Astrocyte of the spinal cord (primary cell): ENCODE data around the gene STK11.

Experiments used
- DNase-seq: peaks from one replicate; pipeline ENCODE4 v3.0.0; 2011; ENCODE audit warnings: low read depth, low spot score
- H3K4me3 ChIP-seq: 2 replicates; pipeline ENCODE4 v1.5.1; 2011; ENCODE audit warnings: low read depth, mild to moderate bottlenecking, low read length, moderate library complexity
- in situ Hi-C: cut with HindIII; loops from 2 replicates; pipeline ENCODE4 v1.10.0; 2017; ENCODE audit warnings: low sequenced_read_pairs
- TF ChIP-seq, protein P1 (sequence below): IDR thresholded peaks from 2 replicates; pipeline ENCODE4 v1.5.1; 2012; ENCODE audit warnings: low read depth, mild to moderate bottlenecking, low read length, inconsistent platforms

STK11 gene

DNA sequence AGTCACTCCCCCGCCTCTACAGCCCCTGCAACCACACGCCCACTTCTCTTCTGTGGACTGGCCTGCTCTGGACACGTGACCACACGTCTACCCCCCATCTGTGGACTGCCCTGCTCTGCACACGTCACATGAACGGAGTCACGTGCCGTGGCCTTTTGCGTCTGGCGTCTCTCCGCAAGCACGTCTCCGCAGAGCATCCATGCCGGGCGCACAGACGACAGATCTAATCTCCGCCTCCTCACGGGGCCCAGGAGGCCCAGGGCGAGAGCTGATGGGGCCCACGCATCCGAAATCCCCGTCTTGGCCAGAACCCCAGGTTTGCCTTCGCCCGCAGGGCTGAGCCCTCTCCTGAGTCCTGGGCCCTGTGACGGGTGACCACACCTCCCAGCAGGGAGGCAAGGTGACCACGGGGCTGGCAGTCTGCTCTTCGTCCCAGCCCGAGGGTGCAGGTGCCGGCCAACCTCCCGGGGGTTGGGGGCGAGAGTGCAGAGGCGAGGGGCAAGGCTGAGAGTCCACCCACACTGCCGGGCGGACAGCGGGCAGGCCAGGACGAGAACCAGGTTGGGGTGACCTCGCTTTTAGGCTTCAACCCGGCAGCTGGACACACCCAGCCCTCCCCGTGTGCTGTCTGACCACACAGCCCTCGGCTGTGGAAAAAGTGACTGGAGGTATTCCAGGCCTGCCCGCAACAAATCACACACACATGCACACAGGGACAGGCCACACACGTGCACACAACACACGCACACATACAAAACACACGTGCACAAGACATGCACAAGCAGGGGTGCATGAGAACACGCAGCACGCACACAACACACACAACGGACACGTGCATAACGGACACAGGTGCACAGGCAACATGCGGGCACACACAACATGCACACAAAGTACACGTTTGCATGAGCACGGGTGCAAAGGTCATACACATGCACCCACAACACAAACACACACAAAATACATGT is 35.4 kb upstream of the STK11 start:
- DNase-seq = peak; percentile 29
- TF ChIP-seq, protein P1, sequence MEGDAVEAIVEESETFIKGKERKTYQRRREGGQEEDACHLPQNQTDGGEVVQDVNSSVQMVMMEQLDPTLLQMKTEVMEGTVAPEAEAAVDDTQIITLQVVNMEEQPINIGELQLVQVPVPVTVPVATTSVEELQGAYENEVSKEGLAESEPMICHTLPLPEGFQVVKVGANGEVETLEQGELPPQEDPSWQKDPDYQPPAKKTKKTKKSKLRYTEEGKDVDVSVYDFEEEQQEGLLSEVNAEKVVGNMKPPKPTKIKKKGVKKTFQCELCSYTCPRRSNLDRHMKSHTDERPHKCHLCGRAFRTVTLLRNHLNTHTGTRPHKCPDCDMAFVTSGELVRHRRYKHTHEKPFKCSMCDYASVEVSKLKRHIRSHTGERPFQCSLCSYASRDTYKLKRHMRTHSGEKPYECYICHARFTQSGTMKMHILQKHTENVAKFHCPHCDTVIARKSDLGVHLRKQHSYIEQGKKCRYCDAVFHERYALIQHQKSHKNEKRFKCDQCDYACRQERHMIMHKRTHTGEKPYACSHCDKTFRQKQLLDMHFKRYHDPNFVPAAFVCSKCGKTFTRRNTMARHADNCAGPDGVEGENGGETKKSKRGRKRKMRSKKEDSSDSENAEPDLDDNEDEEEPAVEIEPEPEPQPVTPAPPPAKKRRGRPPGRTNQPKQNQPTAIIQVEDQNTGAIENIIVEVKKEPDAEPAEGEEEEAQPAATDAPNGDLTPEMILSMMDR = no peak
- H3K4me3 ChIP-seq = no peak overlapping the region
- in situ Hi-C loops = no loop called here

DNA sequence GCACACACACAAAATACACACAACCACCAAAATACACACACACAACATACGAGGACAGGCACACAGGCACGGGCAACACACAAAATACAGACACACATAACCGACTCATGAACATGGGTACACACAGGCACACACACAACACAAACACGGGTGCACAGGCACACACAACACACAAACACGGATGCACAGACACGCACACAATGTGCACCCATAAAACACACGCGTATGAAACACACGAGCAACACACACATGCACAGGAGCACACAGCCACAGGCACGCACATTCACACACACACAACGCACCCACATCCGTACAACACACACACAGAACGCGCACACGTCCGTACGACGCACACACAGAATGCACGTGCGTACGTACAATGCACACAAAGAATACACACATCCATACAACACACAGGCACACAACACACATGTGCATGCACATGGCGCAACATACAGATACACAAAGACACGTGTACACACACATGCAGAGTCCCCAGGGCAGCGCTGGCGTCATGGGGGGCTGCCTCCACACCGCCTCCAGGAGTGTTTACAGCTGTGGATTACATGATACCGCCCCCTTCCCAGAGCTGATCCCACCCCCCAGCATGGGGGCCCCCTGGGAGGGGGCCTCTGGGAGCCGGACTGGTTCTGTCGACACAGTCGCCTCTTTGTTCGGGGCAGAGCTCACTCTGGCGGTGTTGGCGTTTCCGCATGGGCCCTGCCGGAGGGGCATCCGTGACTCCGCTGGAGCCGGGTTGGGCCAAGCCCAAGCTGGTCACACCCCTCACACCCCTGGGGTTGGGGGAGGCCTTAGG is 34.4 kb upstream of the STK11 start:
- no peak for DNase-seq
- TF ChIP-seq, protein P1 = no peak
- no peak overlapping the region for H3K4me3 ChIP-seq
- in situ Hi-C loops = no loop called here

DNA sequence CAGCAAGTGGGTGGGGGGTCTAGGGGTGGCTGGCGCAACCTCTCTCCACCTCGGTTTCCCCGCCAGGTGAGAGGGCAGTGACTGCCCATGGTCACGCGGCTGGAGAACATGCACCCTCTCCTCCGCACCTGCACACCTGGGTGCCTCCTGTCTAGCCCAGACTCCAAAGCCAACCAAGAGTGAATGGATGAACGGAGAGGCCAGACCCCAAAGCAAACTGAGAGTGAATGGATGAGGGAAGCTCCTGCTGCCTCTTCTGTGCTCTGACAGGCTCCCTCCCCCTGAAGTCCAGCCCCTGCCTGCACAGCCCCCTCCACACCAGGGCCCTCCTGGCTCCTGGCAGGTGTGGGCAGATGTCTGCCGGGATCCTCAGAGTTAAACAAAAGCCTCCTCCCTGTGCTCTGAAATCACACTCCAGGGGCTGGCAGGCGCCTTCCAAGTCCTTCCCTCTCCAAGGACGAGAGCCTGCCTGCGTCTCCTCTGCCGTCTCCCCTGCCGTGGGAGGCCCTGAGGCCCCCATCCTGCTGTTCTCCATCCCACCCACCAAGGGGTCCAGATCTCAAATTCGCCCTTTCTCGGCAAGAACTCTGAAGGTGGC is 33.7 kb upstream of the STK11 start:
- no peak for DNase-seq
- peak overlapping the region; percentile 68 for H3K4me3 ChIP-seq
- TF ChIP-seq, protein P1 = no peak
- in situ Hi-C loops = no loop called here

DNA sequence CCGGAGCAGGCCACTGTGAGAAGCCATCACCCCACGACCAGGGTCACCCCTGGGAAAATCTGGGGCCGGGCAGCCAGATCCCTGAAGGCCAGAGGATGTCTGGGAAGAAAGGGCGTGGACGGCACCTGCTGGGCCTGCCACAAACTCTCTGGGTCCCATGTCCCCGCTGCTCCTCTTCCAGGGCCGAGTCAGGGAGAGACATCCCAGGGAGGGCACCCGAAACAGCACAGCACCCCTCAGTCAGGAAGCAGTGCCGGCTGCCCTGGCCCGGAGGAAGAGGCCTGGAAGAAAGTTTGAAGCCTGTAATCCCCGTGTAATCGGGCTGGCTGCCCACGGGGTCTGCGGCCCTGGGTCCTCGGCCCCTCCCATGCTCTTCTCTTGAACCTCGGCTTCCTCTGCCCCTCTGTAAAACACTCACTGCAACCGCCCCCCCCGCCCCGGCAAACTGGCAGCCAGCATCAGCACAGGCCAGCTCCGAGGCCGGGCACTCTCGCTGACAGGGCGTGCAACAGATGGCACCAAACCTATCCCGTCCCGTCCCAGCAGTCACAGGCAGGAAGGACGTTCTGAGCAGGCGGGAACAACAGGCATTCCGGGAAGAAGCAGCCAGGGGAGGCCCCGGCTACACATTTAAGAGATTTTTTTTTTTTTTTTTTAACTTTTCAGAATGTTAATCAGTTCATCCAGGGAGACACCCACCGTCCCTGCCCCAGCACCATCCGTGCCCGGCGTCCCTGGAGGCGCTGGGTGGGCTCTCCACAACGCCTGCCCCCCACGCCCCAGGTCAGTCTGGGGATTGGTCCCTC is 33.0 kb upstream of the STK11 start:
- TF ChIP-seq, protein P1 = no peak
- in situ Hi-C loops = no loop called here

DNA sequence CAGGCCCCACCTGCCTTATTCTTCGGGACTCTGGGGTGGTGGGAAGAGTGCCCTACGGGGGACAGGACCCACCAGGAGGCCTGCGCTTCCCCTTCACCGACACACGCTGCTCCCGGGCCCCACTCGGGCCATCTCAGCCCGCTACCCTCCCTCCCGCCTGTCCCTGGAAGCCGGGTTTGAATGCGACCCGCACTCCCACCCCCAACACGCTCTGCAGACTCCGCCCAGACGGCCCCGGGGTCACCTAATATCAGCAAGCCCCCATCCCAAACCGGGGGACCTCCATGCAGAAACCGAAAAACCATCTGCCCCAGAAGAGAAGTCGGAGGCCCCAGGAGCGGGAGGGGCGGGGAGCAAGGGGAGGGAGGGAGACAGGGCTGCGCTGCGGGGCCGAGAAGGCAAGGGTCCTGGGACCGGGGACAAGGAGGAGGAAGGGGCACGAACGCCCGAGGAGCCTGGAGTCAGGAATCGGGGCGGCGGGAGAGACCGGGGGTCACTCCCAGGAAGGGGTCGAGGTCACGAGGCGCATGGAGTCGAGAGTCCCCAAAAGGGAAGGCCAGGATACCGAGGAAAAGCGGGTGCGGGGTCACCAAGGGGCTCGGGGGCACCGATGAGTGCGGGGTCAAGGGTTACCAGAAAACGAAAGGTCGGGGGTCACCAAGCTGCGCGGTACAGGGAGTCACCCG is 32.3 kb upstream of the STK11 start:
- H3K4me3 ChIP-seq = peak overlapping the region; percentile 68
- TF ChIP-seq, protein P1 = no peak
- no peak for DNase-seq
- in situ Hi-C loops = no loop called here

More for the DNA sequence above, 33.0 kb upstream of the STK11 start:
- peak overlapping the region; percentile 68 for H3K4me3 ChIP-seq
- DNase-seq = peak; percentile 41
